ENCODE results near the gene GOLT1B.

Gene GOLT1B

GRCh38 chr12:21526053-21526452 lies 24.5 kb downstream of the GOLT1B start, which contains the start of gene SPX:
Gene SPX (plus strand): TSS chr12:21526296. CDS start chr12:21526473, 177 bp downstream.
- no peak for DNase-seq

- DNase-seq: no peak
Measured at GRCh38 chr12:21526721-21527345, 25.2 kb downstream of the GOLT1B start.

GRCh38 chr12:21527451-21528180 lies 26.0 kb downstream of the GOLT1B start:
- DNase-seq: peak; percentile 75

- no peak for DNase-seq
Measured at GRCh38 chr12:21528953-21529352, 27.4 kb downstream of the GOLT1B start.

GRCh38 chr12:21529456-21529855 lies 27.9 kb downstream of the GOLT1B start:
- no peak for DNase-seq

GRCh38 chr12:21538061-21538653 lies 36.6 kb downstream of the GOLT1B start:
- no peak for DNase-seq

- peak; percentile 56 for DNase-seq
Measured at GRCh38 chr12:21539797-21540196, 38.2 kb downstream of the GOLT1B start.

- peak; percentile 35 for DNase-seq
Measured at GRCh38 chr12:21541773-21542172, 40.2 kb downstream of the GOLT1B start.

GRCh38 chr12:21542403-21542802 lies 40.8 kb downstream of the GOLT1B start:
- DNase-seq: no peak

GRCh38 chr12:21543151-21543550 lies 41.6 kb downstream of the GOLT1B start:
- DNase-seq: no peak

- DNase-seq: no peak
Measured at GRCh38 chr12:21545557-21545956, 44.0 kb downstream of the GOLT1B start.

GRCh38 chr12:21546716-21547115 lies 45.1 kb downstream of the GOLT1B start:
- DNase-seq: no peak

- DNase-seq: no peak
Measured at GRCh38 chr12:21547437-21547836, 45.8 kb downstream of the GOLT1B start.

GRCh38 chr12:21551841-21552465 lies 50.4 kb downstream of the GOLT1B start:
- no peak for DNase-seq

GRCh38 chr12:21552635-21553328 lies 51.2 kb downstream of the GOLT1B start:
- DNase-seq: no peak

GRCh38 chr12:21553329-21553675 lies 51.7 kb downstream of the GOLT1B start:
- no peak for DNase-seq

- no peak for DNase-seq
Measured at GRCh38 chr12:21558100-21558679, 56.6 kb downstream of the GOLT1B start.

GRCh38 chr12:21559855-21560569 lies 58.4 kb downstream of the GOLT1B start:
- no peak for DNase-seq

- DNase-seq: no peak
Measured at GRCh38 chr12:21561158-21561557, 59.6 kb downstream of the GOLT1B start.

- DNase-seq: no peak
Measured at GRCh38 chr12:21562859-21563258, 61.3 kb downstream of the GOLT1B start.

- no peak for DNase-seq
Measured at GRCh38 chr12:21566223-21566906, 64.8 kb downstream of the GOLT1B start.

All from NCI-H774 (cell line).